ENCODE results near the gene MYH7B.

DNA sequence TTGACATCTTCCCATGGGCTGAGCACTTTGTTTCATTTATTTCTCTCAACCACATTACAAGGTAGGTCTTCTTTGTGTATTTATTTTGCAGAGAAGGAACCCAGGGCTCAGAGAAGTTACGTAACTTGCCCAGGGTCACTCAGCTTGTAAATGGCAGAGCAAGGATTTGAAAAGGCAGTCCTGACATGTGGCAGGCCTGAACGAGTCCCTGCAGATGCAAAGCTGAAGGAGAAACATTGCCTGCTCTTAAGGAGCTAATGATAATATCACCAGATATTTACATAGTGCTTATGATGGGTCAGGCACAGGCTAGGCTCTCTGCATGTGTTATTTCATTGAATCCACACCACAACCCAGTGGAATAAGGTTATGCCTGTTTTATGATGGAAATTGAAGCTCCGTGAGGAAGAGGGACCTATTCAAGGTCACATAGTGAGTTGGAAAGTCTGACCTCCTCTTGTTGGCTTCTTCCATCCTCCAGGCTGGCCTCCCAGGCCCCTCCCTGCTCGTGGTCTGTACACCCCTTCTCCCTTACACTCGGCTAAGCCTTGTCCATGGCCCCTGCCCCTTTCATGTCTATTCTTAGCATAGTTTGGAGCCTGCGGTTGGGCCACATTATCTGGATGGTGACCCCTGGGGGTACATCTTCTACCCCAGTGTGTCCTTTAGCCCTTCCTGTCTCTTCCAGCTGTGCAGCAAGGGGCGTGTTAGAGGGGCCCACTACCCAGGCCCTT lies 12.5 kb downstream of the MYH7B start:
- no peak for TF ChIP-seq CTCF (IDR thresholded peaks at IDR 0.05)
- TF ChIP-seq POLR2A (IDR thresholded peaks at IDR 0.05), result no peak

Data from uterus (tissue), 2 donors.